Spleen (tissue), 11 donors: ENCODE data around the gene DUSP5. TPM values are rescaled to one million over a fixed set of nuclear protein-coding genes. Genes with fewer than 3 reads are reported as not detected.

Source experiments
- DNase-seq: peaks from one replicate; pipeline ENCODE4 v3.0.0-alpha.2; 2020
- H3K27ac ChIP-seq, 8 donors: fragments of 200-600 bp; sonication (generic) in 7 of 8; 1 replicate in 4 of 8; 2 replicates in 4 of 8; pipeline versions ENCODE4 v1.5.0 to v1.8.0; 2016 to 2021; ENCODE audit warnings: inconsistent platforms in 4 of 8, mild to moderate bottlenecking in 4 of 8, moderate library complexity in 1 of 8
- H3K27me3 ChIP-seq, 7 donors: fragments of 200-600 bp; sonication (generic) in 6 of 7; replicated peaks in 1 of 7; 1 replicate in 4 of 7; 2 replicates in 3 of 7; pipeline versions ENCODE4 v1.5.0 to v1.8.0; 2016 to 2021; ENCODE audit warnings: inconsistent platforms in 3 of 7, mild to moderate bottlenecking in 1 of 7
- H3K36me3 ChIP-seq, 6 donors: fragments of 200-600 bp; sonication (generic) in 5 of 6; 1 replicate in 4 of 6; 2 replicates in 2 of 6; pipeline versions ENCODE4 v1.5.0 to v1.8.0; 2016 to 2021; ENCODE audit warnings: inconsistent platforms in 2 of 6
- H3K4me1 ChIP-seq, 6 donors: fragments of 200-600 bp; sonication (generic) in 5 of 6; 1 replicate in 3 of 6; 2 replicates in 3 of 6; pipeline versions ENCODE4 v1.5.0 to v1.8.0; 2016 to 2021; ENCODE audit warnings: inconsistent platforms in 3 of 6
- H3K4me3 ChIP-seq, 8 donors: fragments of 200-600 bp; sonication (generic) in 7 of 8; 1 replicate in 4 of 8; 2 replicates in 4 of 8; pipeline versions ENCODE4 v1.5.0 to v1.8.0; 2016 to 2021; ENCODE audit warnings: inconsistent platforms in 4 of 8, mild to moderate bottlenecking in 4 of 8, moderate library complexity in 2 of 8
- H3K9me3 ChIP-seq, 8 donors: fragments of 200-600 bp; sonication (generic) in 7 of 8; 1 replicate in 4 of 8; 2 replicates in 4 of 8; pipeline versions ENCODE4 v1.5.0 to v1.8.0; 2016 to 2021; ENCODE audit warnings: inconsistent platforms in 4 of 8
- POLR2A ChIP-seq, 3 donors: fragments of 450-650 bp; IDR thresholded peaks; one replicate each; pipeline ENCODE4 v1.5.1; 2017; ENCODE audit warnings: antibody characterized with exemption in 3 of 3, mild to moderate bottlenecking in 1 of 3
- POLR2AphosphoS5 ChIP-seq, 3 donors: sonication (generic); formaldehyde crosslinking; IDR thresholded peaks; one replicate each; pipeline ENCODE4 v1.5.1; 2017; ENCODE audit warnings: antibody characterized with exemption in 3 of 3
- WGBS, 5 donors: extraction: QIAGEN DNeasy Blood & Tissue Kit in 3 of 5; methylation state at CpG; one replicate each; pipeline versions ENCODE4 v1.1.5 to v1.1.7; 2013 to 2018; 5-methylcytosine and 5-hydroxymethylcytosine counted together
- intact Hi-C: fragments of 100-400 bp; cut with DNase I; formaldehyde crosslinking; loops from one replicate; pipeline ENCODE4 v1.15.0; 2023; ENCODE audit warnings: low total_unique reads
- polyA plus RNA-seq, 3 donors: library from polyadenylated mRNA; stranded (reverse); fragments of 200-250 nt; gene quantifications; one replicate each; pipeline ENCODE4 v1.2.1, GENCODE V29; 2013
- total RNA-seq, 7 donors: library from RNA; depleted of rRNA in 3 of 7; stranded (reverse); fragments of >200 nt in 3 of 7; fragmentation: NEBNext Ultra II Directional in 4 of 7; extraction: Animal tissue kit (Norgen Biotek cat#: 25700) in 4 of 7; gene quantifications; one replicate each; pipeline versions ENCODE4 v1.1.0 to v1.2.1, GENCODE V29; 2016 to 2021
- TF ChIP-seq, protein P1 (sequence below), 11 experiments: fragments of 200-600 bp in 7 of 11; fragments of 450-650 bp in 4 of 11; sonication (generic) in 4 of 11; IDR thresholded peaks in 8 of 11; conservative IDR thresholded peaks in 3 of 11; 1 replicate in 7 of 11; 2 replicates in 4 of 11; pipeline versions ENCODE4 v1.4.0 to v1.8.0; 2016 to 2021; ENCODE audit warnings: antibody characterized with exemption in 11 of 11, inconsistent platforms in 4 of 11, mild to moderate bottlenecking in 1 of 11
- donor health status: healthy with polysubstance abuse.
- donor health status: DM: no; HTN: no; CAD: no; lungs with moderate emphysema.
- donor health status: DM: no; HTN: no; CAD: no.
- donor health status: Bipolar disorder and iron deficiency.
- donor health status: healthy.
- donor health status: DM: no; HTN: no; CAD: no.
- donor health status: DM: yes; HTN: yes; CAD: no.

DUSP5 gene
- total and polyA plus RNA-seq, 10 donors = 9.7 to 71.8 (median 30.6) TPM

DNA sequence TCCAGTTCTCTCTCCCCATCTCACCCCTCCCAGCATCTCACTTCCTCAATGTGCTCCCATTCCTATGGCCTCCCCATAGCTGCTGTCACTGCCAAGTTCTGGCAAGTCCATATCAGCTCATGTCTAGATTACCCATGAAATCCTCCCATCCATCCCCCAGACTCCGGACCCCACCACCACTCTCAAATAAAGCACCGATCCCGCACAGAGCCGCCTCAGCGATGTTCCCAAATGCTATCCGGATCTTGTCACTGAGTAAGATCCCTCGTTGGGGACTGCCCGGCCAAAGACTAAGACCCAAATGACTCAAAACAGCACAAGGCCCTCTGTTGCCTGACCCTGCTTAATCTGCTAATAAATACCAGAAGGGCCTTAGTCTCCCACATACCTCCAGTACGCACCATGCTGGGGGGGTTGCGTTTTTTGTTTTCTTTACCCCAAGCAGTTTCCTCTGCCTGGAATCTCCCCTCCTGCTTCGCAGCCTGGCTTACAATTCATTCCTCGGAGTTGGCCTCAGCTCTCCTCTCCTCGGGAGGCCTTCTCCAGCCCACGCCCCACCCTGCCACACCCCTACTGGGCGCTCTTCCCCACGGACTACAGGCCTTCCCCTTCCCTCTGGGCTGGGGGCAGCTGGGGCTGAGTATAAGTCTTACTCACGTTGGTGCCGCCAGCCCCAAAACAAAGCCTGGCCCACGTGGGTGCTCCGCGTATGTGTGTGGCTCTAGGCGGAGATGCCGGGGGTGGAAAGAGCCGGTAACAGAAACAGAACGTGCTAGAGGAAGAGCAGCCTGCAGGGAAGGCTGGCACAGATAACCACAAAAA is 1.8 kb upstream of the DUSP5 start:
- peak overlapping the region in 7 of 8 donors; percentile 88 to 95 (median 92) for H3K27ac ChIP-seq
- intact Hi-C loops = no loop called here

DNA sequence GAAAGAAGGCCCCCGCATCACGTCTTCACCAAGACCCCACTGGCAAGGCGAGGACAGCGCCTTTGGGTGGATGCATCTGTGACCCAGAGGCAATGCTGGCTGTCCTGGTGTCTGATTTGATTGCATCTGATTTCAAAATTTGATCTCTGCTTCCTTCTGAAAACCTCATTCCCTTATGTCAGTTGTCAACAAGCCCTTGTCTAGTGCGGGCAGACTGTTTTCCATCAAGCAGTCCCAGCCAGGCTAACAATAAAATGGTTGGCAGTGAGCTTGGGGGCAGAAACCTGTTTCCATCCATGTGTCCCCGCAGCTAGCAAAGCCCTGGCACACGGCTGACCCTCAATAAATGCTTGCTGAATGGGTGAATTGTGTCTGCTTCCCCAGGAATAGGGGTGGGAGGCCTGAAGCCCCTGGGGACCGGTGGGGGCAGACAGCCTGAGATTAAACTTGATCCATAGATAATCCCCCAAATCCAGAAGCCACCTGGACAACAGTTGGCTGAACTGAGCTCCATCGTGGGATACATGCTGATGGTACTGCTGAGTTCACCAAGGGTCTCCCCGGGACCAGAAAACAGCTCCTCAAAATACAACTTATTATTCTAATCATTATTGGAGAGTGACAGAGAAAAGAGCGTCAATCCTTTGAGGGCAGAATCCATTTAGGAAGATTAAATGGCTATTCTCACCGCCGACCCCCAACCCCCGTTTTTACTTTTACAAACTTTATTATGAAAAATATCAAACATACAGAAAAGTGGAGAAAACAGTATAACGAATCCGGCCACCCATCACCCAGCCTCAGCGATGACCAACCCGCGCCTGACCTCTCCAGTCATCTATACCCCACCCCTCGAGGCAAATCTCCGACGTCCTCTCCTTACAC is 912 bp upstream of the DUSP5 start:
- 20 to 32% (median 25%) methylated on average over 22 of the region's 22 CpGs for WGBS, 5 donors
- no peaks in the 10 kb centered on the region for H3K9me3 ChIP-seq
- intact Hi-C loops = no loop called here
- H3K36me3 ChIP-seq = no peaks in the 10 kb centered on the region
- peak overlapping the region; percentile 87 to 95 (median 91) for H3K27ac ChIP-seq
- DNase-seq = peak; percentile 74
- H3K4me3 ChIP-seq = peak overlapping the region; percentile 46 to 75 (median 66)
- TF ChIP-seq POLR2A (IDR thresholded peaks at IDR 0.05) (no peak), POLR2AphosphoS5 (IDR thresholded peaks at IDR 0.05) (peak in 1 of 3 donors; percentile 0)
- peaks cover 0 to 29% (median 0%) of the 10 kb centered on the region in 7 donors for H3K27me3 ChIP-seq
- H3K4me1 ChIP-seq = peaks cover 30 to 67% (median 54%) of the 10 kb centered on the region in 6 donors

More for the DNA sequence above, 1.8 kb upstream of the DUSP5 start:
- 55 to 69% (median 59%) methylated on average over 25 of the region's 25 CpGs for WGBS, 5 donors
- TF ChIP-seq, protein P1, sequence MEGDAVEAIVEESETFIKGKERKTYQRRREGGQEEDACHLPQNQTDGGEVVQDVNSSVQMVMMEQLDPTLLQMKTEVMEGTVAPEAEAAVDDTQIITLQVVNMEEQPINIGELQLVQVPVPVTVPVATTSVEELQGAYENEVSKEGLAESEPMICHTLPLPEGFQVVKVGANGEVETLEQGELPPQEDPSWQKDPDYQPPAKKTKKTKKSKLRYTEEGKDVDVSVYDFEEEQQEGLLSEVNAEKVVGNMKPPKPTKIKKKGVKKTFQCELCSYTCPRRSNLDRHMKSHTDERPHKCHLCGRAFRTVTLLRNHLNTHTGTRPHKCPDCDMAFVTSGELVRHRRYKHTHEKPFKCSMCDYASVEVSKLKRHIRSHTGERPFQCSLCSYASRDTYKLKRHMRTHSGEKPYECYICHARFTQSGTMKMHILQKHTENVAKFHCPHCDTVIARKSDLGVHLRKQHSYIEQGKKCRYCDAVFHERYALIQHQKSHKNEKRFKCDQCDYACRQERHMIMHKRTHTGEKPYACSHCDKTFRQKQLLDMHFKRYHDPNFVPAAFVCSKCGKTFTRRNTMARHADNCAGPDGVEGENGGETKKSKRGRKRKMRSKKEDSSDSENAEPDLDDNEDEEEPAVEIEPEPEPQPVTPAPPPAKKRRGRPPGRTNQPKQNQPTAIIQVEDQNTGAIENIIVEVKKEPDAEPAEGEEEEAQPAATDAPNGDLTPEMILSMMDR (IDR thresholded peaks at IDR 0.05 in 8 of 11, conservative IDR thresholded peaks at IDR 0.05 in 3 of 11) = no peak
- TF ChIP-seq POLR2AphosphoS5 (IDR thresholded peaks at IDR 0.05) = peak; percentile 23 to 63 (median 47)
- Histone ChIP-seq H3K9me3 (no peaks in the 10 kb centered on the region), H3K4me1 (peaks cover 21 to 60% (median 46%) of the 10 kb centered on the region in 6 donors), H3K4me3 (peak overlapping the region; percentile 17 to 75 (median 66)), H3K27me3 (peaks cover 0 to 30% (median 0%) of the 10 kb centered on the region in 7 donors), H3K36me3 (no peaks in the 10 kb centered on the region)
- peak; percentile 83 for DNase-seq

DNA sequence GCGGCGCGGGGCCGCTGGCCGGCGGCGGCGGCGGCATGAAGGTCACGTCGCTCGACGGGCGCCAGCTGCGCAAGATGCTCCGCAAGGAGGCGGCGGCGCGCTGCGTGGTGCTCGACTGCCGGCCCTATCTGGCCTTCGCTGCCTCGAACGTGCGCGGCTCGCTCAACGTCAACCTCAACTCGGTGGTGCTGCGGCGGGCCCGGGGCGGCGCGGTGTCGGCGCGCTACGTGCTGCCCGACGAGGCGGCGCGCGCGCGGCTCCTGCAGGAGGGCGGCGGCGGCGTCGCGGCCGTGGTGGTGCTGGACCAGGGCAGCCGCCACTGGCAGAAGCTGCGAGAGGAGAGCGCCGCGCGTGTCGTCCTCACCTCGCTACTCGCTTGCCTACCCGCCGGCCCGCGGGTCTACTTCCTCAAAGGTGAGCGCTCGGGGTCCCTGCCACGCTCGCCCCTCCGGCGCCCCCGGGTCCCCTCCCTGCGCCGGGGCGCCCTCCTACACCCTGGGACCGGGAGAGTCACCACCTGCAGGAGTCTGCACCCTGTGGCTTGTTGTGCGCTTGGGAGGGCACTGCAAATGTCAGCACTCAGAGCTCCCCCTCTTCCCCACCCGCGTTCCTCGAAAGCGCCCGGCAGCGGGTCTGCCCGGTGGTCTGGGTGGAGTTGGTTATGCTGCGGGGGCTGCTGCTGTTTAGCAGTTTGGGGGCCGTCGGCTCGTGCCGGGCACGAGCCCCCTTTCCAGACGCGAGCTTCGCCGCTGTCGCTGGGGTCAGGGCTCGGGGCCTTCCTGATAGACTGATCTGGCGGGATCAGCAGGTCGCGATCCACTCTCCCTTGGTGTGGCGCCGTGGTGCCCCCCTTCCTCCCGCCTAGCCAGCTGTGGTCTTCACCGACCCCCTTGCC is 627 bp downstream of the DUSP5 start:
- Histone ChIP-seq H3K27me3 (peaks cover 0 to 29% (median 0%) of the 10 kb centered on the region in 7 donors), H3K27ac (peak overlapping the region; percentile 8 to 95 (median 91)), H3K36me3 (no peaks in the 10 kb centered on the region), H3K4me3 (peak overlapping the region; percentile 46 to 75 (median 66)), H3K9me3 (no peaks in the 10 kb centered on the region), H3K4me1 (peaks cover 44 to 73% (median 66%) of the 10 kb centered on the region in 6 donors)
- 2 to 6% (median 3%) methylated on average over 28 to 107 of the region's 107 CpGs for WGBS, 5 donors
- intact Hi-C loops = no loop called here
- DNase-seq = peak; percentile 93
- TF ChIP-seq, protein P1 (IDR thresholded peaks at IDR 0.05 in 8 of 11, conservative IDR thresholded peaks at IDR 0.05 in 3 of 11) = peak in 1 of 11 experiments; percentile 4
- TF ChIP-seq POLR2A (IDR thresholded peaks at IDR 0.05) (no peak), POLR2AphosphoS5 (IDR thresholded peaks at IDR 0.05) (peak in 2 of 3 donors; percentile 31 to 54)
